CD4-positive, alpha-beta memory T cell (primary cell): ENCODE measurements around the gene ZNF91. TPM values are rescaled to one million over a fixed set of nuclear protein-coding genes. Genes with fewer than 3 reads are reported as not detected.
"Not testable (repeated sequence)": the region's sequence is repeated elsewhere in the genome, so short reads cannot be mapped to it uniquely, and the experiment has no call there.

Experiments used
- CTCF ChIA-PET: fragments of 350-600 bp; sonication (Branson Sonifier 250); formaldehyde crosslinking; loops from one replicate; lab custom pipeline; 2021; ENCODE audit warnings: inconsistent platforms; ENCODE audit not compliant: partially characterized antibody; lab: Charles Lee
- POLR2A ChIA-PET: fragments of 350-600 bp; sonication (Branson Sonifier 250); formaldehyde crosslinking; loops from one replicate; lab custom pipeline; 2021; ENCODE audit not compliant: partially characterized antibody; lab: Charles Lee
- DNase-seq, 5 donors: peaks; one replicate each; pipeline versions ENCODE4 v3.0.0 to v3.0.0-alpha.2; 2020 to 2022; ENCODE audit warnings: mixed read lengths in 1 of 5
- H3K27ac ChIP-seq: one replicate; pipeline ENCODE4 v1.7.0; 2013; ENCODE audit warnings: low read depth, low read length
- H3K27me3 ChIP-seq: 2 replicates; pipeline ENCODE4 v1.7.0; 2013; ENCODE audit warnings: mild to moderate bottlenecking, low read length, moderate library complexity; ENCODE audit not compliant: insufficient read depth
- H3K36me3 ChIP-seq: 2 replicates; pipeline ENCODE4 v1.7.0; 2013; ENCODE audit warnings: mild to moderate bottlenecking, low read length, moderate library complexity; ENCODE audit not compliant: insufficient read depth
- H3K4me1 ChIP-seq: 2 replicates; pipeline ENCODE4 v1.7.0; 2013; ENCODE audit warnings: mild to moderate bottlenecking, low read length, moderate library complexity; ENCODE audit not compliant: insufficient read depth
- H3K4me3 ChIP-seq, 2 donors: one replicate each; pipeline ENCODE4 v1.7.0; 2013; ENCODE audit warnings: low read length in 2 of 2, mild to moderate bottlenecking in 1 of 2
- H3K9me3 ChIP-seq, 2 donors: one replicate each; pipeline ENCODE4 v1.7.0; 2013; ENCODE audit warnings: low read length in 2 of 2, control low read depth in 1 of 2; ENCODE audit not compliant: control insufficient read depth in 1 of 2
- H3K27ac Mint-ChIP-seq, 7 donors: one replicate each; pipeline ENCODE4 v1.8.0; 2020 to 2021; ENCODE audit warnings: mixed read lengths in 7 of 7, mild to moderate bottlenecking in 6 of 7, inconsistent platforms in 3 of 7, moderate library complexity in 3 of 7
- H3K27me3 Mint-ChIP-seq, 2 donors: one replicate each; pipeline ENCODE4 v1.8.0; 2020 to 2021; ENCODE audit warnings: mixed read lengths in 2 of 2
- H3K36me3 Mint-ChIP-seq, 2 donors: one replicate each; pipeline ENCODE4 v1.8.0; 2020 to 2021; ENCODE audit warnings: mixed read lengths in 2 of 2, inconsistent platforms in 1 of 2, mild to moderate bottlenecking in 1 of 2
- H3K4me1 Mint-ChIP-seq, 4 donors: one replicate each; pipeline ENCODE4 v1.8.0; 2020 to 2021; ENCODE audit warnings: mixed read lengths in 4 of 4, mild to moderate bottlenecking in 1 of 4
- H3K4me3 Mint-ChIP-seq, 8 donors: one replicate each; pipeline ENCODE4 v1.8.0; 2020 to 2021; ENCODE audit warnings: mixed read lengths in 8 of 8, mild to moderate bottlenecking in 7 of 8, moderate library complexity in 6 of 8, inconsistent platforms in 3 of 8
- H3K9me3 Mint-ChIP-seq, 8 donors: one replicate each; pipeline ENCODE4 v1.8.0; 2020 to 2021; ENCODE audit warnings: mixed read lengths in 8 of 8, mild to moderate bottlenecking in 5 of 8, inconsistent platforms in 3 of 8, moderate library complexity in 1 of 8
- intact Hi-C: fragments of 100-400 bp; cut with micrococcal nuclease; formaldehyde crosslinking; loops from one replicate; pipeline ENCODE4 v1.15.1; 2023
- polyA plus RNA-seq, 2 donors: library from polyadenylated mRNA; unstranded; fragments of 300-500 nt; fragmentation: Illumina TruSeq; gene quantifications; one replicate each; pipeline ENCODE4 v1.2.3, GENCODE V29; 2021
- total RNA-seq, 2 experiments: library from RNA; stranded (reverse); gene quantifications; one replicate each; pipeline ENCODE4 v1.2.3, GENCODE V29; 2021

ZNF91 gene
- total and polyA plus RNA-seq, 4 experiments from 2014 or later = 8.9 to 113 (median 79.3) TPM

DNA sequence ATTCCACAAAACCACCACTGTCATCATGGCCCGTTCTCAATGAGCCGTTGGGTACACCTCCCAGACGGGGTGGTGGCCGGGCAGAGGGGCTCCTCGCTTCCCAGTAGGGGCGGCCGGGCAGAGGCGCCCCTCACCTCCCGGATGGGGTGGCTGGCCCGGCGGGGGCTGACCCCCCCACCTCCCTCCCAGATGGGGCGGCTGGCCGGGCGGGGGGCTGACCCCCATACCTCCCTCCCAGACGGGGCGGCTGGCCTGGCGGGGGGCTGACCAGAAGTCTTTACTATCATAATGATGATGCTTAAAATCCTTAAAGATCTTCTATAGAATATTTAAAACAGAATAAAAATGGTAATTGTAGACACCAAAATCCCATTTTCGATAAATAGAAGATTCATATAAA lies 29.2 kb downstream of the ZNF91 start:
- H3K9me3 Mint-ChIP-seq = peaks cover 0 to 87% (median 58%) of the 10 kb centered on the region in 8 donors
- peaks cover 8 to 39% of the 10 kb centered on the region in 2 donors for H3K9me3 ChIP-seq
- H3K4me3 Mint-ChIP-seq, H3K4me1 ChIP-seq, H3K4me3 ChIP-seq, H3K4me1 Mint-ChIP-seq, H3K27ac Mint-ChIP-seq, POLR2A ChIA-PET, intact Hi-C loops, H3K27me3 Mint-ChIP-seq, DNase-seq, CTCF ChIA-PET, H3K27me3 ChIP-seq, H3K27ac ChIP-seq: not testable (repeated sequence)
- peaks cover 57 to 66% of the 10 kb centered on the region in 2 donors for H3K36me3 Mint-ChIP-seq
- peaks cover 19% of the 10 kb centered on the region for H3K36me3 ChIP-seq

DNA sequence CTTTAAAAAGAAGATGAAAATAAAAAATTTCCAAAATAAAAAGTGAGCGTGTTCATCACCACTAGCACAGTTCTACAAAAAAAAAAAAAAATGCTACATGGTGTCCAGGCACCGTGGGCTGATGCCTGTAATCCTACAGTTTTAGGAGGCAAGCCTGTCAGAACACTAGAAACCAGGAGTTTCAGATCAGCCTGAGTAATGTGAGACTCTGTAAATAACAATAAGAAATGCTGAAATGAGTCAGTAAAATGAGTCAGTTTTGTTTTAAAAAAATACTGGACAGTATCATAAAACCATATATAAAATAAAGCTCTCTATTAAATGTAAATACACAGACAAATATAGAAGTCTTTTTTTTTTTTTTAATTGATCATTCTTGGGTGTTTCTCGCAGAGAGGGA lies 30.0 kb downstream of the ZNF91 start:
- Histone ChIP-seq H3K9me3 (peaks cover 8 to 46% of the 10 kb centered on the region in 2 donors), H3K4me3 (no peak overlapping the region), H3K4me1 (no peaks in the 10 kb centered on the region), H3K27ac (no peak overlapping the region), H3K36me3 (peaks cover 11% of the 10 kb centered on the region), H3K27me3 (no peaks in the 10 kb centered on the region)
- ChIA-PET CTCF (no interaction called here), POLR2A (interaction anchor here (0.6 kb wide), 1 partner anchor 994 kb away, joined by 3 read pairs; no protein-coding TSS in a partner anchor)
- no peak for DNase-seq
- Mint-ChIP-seq H3K9me3 (peaks cover 0 to 88% (median 58%) of the 10 kb centered on the region in 8 donors), H3K27me3 (no peaks in the 10 kb centered on the region), H3K27ac (no peak overlapping the region), H3K36me3 (peaks cover 55 to 60% of the 10 kb centered on the region in 2 donors), H3K4me1 (no peaks in the 10 kb centered on the region), H3K4me3 (no peak overlapping the region)
- intact Hi-C loops = no loop called here

DNA sequence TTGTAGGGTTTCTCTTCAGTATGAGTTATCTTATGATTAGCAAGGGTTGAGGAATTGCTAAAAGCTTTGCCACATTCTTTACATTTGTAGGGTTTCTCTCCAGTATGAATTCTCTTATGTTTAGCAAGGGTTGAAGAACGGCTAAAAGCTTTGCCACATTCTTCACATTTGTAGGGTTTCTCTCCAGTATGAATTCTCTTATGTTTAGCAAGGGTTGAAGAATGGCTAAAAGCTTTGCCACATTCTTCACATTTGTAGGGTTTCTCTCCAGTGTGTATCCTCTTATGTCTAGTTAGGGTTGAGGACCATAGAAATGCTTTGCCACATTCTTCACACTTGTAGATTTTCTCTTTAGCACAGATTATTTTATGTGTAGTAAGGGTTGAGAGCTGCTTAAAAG lies 33.4 kb downstream of the ZNF91 start:
- H3K9me3 Mint-ChIP-seq = peaks cover 0 to 92% (median 74%) of the 10 kb centered on the region in 8 donors
- H3K27me3 ChIP-seq, POLR2A ChIA-PET, H3K4me1 ChIP-seq, DNase-seq, H3K4me3 ChIP-seq, H3K4me1 Mint-ChIP-seq, H3K27ac Mint-ChIP-seq, H3K27me3 Mint-ChIP-seq, H3K4me3 Mint-ChIP-seq, CTCF ChIA-PET, H3K27ac ChIP-seq, intact Hi-C loops: not testable (repeated sequence)
- Histone ChIP-seq H3K9me3 (peaks cover 14 to 58% of the 10 kb centered on the region in 2 donors), H3K36me3 (peaks cover 11% of the 10 kb centered on the region)
- H3K36me3 Mint-ChIP-seq = peaks cover 64 to 66% of the 10 kb centered on the region in 2 donors

- Histone ChIP-seq H3K27me3 (no peaks in the 10 kb centered on the region), H3K27ac (no peak overlapping the region), H3K36me3 (peaks cover 5% of the 10 kb centered on the region), H3K4me1 (no peaks in the 10 kb centered on the region), H3K4me3 (no peak overlapping the region), H3K9me3 (peaks cover under 1 to 76% of the 10 kb centered on the region in 2 donors)
- Mint-ChIP-seq H3K4me1 (peaks cover 6 to 15% (median 11%) of the 10 kb centered on the region in 4 donors), H3K27me3 (no peaks in the 10 kb centered on the region), H3K36me3 (peaks cover 87 to 92% of the 10 kb centered on the region in 2 donors), H3K9me3 (peaks cover 15 to 100% (median 92%) of the 10 kb centered on the region in 8 donors), H3K27ac (no peak overlapping the region), H3K4me3 (peak overlapping the region in 1 of 8 donors; percentile 13)
- ChIA-PET POLR2A (no interaction called here), CTCF (no interaction called here)
- DNase-seq = no peak
- intact Hi-C loops = no loop called here
These were observed 43.5 kb downstream of the ZNF91 start for GRCh38 chr19:23351806-23352205.

- ChIA-PET POLR2A (no interaction called here), CTCF (no interaction called here)
- peaks cover 0 to 21% (median 7%) of the 10 kb centered on the region in 4 donors for H3K4me1 Mint-ChIP-seq
- Histone ChIP-seq H3K4me1 (no peaks in the 10 kb centered on the region), H3K4me3 (peak overlapping the region in 1 of 2 donors; percentile 5), H3K27me3 (no peaks in the 10 kb centered on the region), H3K9me3 (peaks cover 4 to 65% of the 10 kb centered on the region in 2 donors), H3K36me3 (peaks cover 7% of the 10 kb centered on the region), H3K27ac (no peak overlapping the region)
- peaks cover 10 to 99% (median 90%) of the 10 kb centered on the region in 8 donors for H3K9me3 Mint-ChIP-seq
- intact Hi-C loops = no loop called here
- no peaks in the 10 kb centered on the region for H3K27me3 Mint-ChIP-seq
- peak overlapping the region in 1 of 8 donors; percentile 44 for H3K4me3 Mint-ChIP-seq
- H3K27ac Mint-ChIP-seq = no peak overlapping the region
- no peak for DNase-seq
- H3K36me3 Mint-ChIP-seq = peaks cover 89 to 95% of the 10 kb centered on the region in 2 donors
These were observed 48.6 kb downstream of the ZNF91 start for GRCh38 chr19:23346696-23347095.

DNA sequence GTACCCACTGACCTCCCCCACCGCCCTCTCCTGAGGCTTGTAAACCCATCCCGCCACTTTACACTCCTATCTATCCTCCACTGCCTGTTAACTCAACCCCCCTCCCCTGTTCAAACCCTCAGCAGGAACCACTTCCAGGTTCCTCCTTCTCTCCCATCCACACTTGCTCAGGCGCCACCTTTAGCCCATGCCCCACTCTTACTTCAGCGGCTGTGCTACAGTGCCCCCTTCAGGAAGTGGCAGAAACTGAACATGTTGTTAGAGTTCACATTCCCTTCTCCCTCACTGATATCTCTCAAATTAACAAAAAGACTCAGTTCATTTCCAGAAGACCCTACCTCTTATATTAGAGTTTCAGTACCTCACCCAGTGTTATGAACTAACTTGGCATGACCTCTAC lies 49.4 kb downstream of the ZNF91 start:
- peaks cover 7% of the 10 kb centered on the region for H3K36me3 ChIP-seq
- Mint-ChIP-seq H3K27me3 (no peaks in the 10 kb centered on the region), H3K9me3 (peaks cover 10 to 93% (median 84%) of the 10 kb centered on the region in 8 donors), H3K27ac (peak overlapping the region in 1 of 7 donors; percentile 71), H3K4me3 (peak overlapping the region in 2 of 8 donors; percentile 24 to 46), H3K4me1 (peaks cover 0 to 21% (median 7%) of the 10 kb centered on the region in 4 donors), H3K36me3 (peaks cover 84 to 89% of the 10 kb centered on the region in 2 donors)
- POLR2A ChIA-PET = no interaction called here
- intact Hi-C loops = no loop called here
- H3K4me1 ChIP-seq = no peaks in the 10 kb centered on the region
- DNase-seq = no peak
- no peak overlapping the region for H3K4me3 ChIP-seq
- CTCF ChIA-PET = no interaction called here
- peaks cover 4 to 59% of the 10 kb centered on the region in 2 donors for H3K9me3 ChIP-seq
- no peak overlapping the region for H3K27ac ChIP-seq
- H3K27me3 ChIP-seq = no peaks in the 10 kb centered on the region

DNA sequence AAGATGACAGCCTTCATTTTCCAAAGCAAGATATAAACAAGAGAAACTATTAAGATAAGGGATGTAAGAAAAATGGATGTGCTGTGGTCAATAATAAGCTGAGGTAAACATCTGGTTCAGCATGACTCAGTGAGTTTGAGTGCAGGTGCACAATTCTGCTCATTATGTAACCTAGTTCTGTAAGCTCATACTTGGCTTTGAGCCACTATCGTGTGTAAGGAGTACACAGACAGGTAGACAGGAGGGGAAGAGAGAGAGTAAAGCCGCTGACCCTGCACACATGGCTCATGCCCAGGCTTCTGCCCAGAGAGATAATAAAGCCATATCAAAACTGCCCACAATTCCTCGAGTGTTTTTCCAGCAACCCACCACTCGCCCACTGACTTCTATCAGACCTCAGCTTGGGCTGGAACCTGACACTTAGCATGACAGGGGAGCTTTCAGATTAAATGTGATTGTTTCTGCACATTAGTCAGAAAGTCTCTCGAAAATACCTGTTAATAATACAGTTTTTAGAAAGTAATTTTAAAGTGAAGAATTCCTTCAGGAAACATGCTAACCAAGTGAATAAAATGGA lies 51.7 kb downstream of the ZNF91 start:
- Histone ChIP-seq H3K9me3 (peaks cover 4 to 36% of the 10 kb centered on the region in 2 donors), H3K36me3 (peaks cover 12% of the 10 kb centered on the region), H3K27ac (no peak overlapping the region), H3K4me3 (no peak overlapping the region), H3K27me3 (no peaks in the 10 kb centered on the region), H3K4me1 (no peaks in the 10 kb centered on the region)
- Mint-ChIP-seq H3K9me3 (peaks cover 10 to 91% (median 83%) of the 10 kb centered on the region in 8 donors), H3K4me3 (peak overlapping the region in 1 of 8 donors; percentile 34), H3K27me3 (no peaks in the 10 kb centered on the region), H3K36me3 (peaks cover 80 to 87% of the 10 kb centered on the region in 2 donors), H3K27ac (peak overlapping the region in 1 of 7 donors; percentile 2), H3K4me1 (peaks cover 0 to 20% (median 4%) of the 10 kb centered on the region in 4 donors)
- POLR2A ChIA-PET = no interaction called here
- intact Hi-C loops = no loop called here
- DNase-seq = no peak
- CTCF ChIA-PET = no interaction called here
